Gastrocnemius medialis (tissue), 4 donors: Measurements from ENCODE around the gene SVEP1.

ENCODE experiments used
- CTCF ChIP-seq, 5 experiments: fragments of 450-650 bp in 3 of 5; fragments of 200-600 bp in 2 of 5; sonication (generic) in 2 of 5; IDR thresholded peaks in 4 of 5; conservative IDR thresholded peaks in 1 of 5; 1 replicate in 4 of 5; 2 replicates in 1 of 5; pipeline ENCODE4 v1.5.1; 2016 to 2019; ENCODE audit warnings: antibody characterized with exemption in 5 of 5, mild to moderate bottlenecking in 3 of 5, moderate library complexity in 3 of 5
- POLR2A ChIP-seq, 2 donors: fragments of 450-650 bp; IDR thresholded peaks; one replicate each; pipeline ENCODE4 v1.6.1; 2017; ENCODE audit warnings: antibody characterized with exemption in 2 of 2, mild to moderate bottlenecking in 2 of 2, moderate library complexity in 2 of 2

DNA sequence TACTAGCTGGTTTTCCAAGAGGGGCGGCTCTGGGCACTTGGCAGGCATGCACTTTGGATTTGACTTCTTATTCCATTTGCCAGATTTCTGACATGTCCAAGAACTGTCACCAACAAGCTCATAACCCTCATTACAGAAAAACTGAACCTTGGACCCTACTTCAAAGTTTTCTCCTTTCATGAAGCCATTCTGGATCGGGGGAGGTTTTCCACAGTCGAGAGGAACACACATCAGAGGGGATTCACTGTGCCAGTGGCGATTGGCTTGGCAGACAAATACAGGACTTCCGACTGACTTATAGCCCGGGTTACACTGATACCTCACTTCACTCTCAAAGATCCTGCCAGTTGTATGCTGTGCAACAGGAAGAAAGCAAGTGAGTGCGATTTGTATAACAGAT, 170.9 kb downstream of the SVEP1 start:
- no peak for TF ChIP-seq CTCF (IDR thresholded peaks at IDR 0.05 in 4 of 5, conservative IDR thresholded peaks at IDR 0.05 in 1 of 5)
- no peak for TF ChIP-seq POLR2A (IDR thresholded peaks at IDR 0.05)
